GM20431 (cell line): ENCODE results near the gene RPUSD1.

Experiments used
- in situ Hi-C: fragments of 300-500 bp; cut with MseI, MboI; formaldehyde crosslinking; loops from one replicate; pipeline ENCODE4 v1.15.0; 2020; ENCODE audit warnings: low sequenced_read_pairs; ENCODE audit not compliant: unreplicated experiment

Gene RPUSD1

DNA sequence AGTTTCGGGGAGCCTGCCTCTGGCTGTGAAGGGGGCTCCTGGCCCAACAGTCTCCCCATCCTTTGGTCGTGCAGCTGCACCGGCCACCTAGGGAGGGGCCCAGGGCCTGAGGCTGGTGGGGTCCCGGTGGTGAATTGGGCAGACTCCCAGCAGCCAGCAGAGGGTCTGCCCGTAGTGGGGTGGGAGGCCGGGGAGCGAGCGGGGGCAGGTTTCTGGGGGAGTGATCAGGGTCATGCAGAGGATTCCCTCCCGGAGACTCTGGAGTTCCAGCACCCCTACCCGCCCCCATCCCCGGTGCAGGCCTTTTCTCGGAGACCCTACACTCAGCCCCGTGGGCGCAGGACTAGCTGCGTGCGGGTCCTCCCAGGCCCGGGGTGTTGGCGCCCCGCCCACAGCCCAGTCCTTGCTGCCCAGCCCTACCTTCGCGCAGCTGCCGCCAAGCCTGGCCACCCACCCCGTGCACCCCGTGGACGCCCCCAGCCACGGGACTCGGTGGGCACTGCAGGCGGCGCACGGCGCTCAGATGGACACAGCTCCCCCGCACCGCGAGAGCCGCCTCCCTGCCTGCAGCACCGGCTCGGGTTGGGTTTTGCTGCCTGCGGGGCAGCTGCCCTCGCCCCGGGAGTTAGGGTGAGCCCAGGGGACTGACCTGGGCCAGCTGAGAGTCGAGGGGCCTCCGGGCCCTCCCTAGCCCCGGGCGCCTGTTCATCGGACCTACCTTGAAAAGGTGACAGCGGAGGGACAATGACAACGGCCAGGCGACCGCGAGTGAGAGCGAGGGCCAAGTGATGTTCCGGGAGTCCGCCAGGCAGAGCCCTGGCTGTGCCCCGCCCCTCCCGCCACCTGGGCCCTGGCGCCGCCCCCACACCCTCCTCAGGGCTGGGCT, 12.0 kb upstream of the RPUSD1 start, which contains the start of gene GNG13:
Gene GNG13, minus strand, starts transcription at position 787 of the 886 bp plus-strand sequence. CDS start 1,657 bp downstream, outside the sequence.
- in situ Hi-C loops = no loop called here

DNA sequence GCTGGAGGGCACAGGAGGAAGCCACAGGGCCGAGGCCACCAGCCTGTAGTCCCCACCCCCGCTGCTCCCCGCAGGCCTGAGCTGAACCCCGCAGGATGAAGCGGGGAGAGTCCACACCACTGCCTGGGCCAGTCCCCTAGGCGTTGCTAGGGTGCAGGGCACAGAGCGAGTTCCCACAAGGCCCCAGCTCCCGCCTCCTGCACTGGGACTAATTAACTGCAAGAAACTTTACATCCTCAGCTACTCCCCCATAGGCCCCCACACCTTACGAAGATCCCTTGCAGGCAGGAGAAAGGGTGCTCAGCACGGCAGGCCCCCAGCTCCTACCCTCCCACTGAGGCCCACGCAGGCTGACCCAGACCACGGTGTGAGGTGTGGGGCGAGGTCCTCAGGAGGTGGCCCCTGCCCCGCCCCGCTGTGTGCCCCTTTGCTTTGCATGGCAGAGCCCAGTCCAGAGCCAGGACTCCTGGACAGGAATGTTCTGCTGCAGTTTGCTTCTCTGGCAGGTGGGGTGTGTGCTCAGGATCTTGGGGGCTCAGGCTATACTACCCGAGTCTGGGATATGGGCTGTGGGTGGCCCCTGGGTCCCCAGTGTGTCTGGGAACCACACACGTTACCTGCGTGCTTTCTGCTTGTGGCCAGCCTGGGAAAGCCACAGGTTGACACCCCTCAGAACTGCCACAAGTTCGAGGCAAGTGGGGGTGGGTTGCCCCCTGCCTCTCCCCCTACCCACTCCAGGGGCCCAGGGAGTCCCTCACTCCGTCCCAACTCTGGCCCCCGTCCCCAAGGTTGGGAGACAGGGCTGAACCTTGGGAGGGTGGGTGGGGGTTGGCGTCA, 11.1 kb upstream of the RPUSD1 start:
- in situ Hi-C loops = no loop called here

DNA sequence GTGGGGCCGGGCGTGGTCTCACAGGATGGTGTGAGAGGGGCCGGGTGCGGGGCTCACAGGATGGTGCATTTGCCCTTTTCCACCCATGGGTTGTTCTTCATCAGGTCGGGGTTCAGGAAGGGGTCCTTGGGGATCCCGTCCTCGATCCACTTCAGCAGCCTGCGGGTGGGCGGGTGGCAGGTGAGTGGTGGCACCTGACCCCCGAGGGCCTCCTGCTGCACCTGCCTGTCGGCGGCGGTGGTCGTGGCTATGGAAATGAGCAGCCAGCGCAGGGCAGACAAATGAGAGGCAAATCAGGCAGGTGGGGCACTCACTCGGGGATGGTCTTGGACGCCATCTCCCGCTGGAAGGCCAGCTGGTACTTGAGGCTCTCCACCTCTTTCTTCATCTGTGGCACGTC, 10.5 kb upstream of the RPUSD1 start:
- in situ Hi-C loops = no loop called here

DNA sequence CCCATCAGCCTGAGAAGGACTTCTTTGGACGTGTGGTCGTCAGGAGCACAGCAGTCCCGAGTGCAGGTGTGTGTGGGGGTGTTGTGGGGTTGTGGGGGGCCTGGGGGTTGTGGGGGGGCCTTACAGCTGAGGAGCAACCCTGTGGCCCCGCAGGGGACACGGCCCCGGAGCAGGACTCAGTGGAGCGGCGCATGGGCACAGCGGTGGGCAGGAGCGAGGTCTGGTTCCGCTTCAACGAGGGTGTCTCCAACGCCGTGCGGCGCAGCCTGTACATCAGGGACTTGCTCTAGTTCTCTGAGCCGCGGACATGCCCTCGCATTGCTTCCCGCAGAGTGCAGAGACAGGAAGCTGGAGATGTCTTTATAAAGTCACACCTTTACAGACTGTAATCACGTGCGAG, 9.5 kb upstream of the RPUSD1 start:
- in situ Hi-C loops = no loop called here

DNA sequence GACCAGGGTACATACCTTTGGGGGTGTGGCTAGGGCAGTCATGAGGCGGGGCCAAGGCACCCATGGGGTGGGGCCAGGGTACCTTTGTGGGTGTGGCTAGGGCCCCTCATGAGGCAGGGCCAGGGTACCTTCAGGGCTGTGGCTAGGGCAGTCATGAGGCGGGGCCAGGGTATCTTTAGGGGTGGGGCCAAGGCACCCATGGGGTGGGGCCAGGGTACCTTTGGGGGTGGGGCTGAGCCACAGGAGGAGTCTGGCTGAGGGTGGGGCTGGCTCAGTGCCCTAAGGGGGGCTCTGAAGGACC, 8.9 kb upstream of the RPUSD1 start:
- in situ Hi-C loops = no loop called here

DNA sequence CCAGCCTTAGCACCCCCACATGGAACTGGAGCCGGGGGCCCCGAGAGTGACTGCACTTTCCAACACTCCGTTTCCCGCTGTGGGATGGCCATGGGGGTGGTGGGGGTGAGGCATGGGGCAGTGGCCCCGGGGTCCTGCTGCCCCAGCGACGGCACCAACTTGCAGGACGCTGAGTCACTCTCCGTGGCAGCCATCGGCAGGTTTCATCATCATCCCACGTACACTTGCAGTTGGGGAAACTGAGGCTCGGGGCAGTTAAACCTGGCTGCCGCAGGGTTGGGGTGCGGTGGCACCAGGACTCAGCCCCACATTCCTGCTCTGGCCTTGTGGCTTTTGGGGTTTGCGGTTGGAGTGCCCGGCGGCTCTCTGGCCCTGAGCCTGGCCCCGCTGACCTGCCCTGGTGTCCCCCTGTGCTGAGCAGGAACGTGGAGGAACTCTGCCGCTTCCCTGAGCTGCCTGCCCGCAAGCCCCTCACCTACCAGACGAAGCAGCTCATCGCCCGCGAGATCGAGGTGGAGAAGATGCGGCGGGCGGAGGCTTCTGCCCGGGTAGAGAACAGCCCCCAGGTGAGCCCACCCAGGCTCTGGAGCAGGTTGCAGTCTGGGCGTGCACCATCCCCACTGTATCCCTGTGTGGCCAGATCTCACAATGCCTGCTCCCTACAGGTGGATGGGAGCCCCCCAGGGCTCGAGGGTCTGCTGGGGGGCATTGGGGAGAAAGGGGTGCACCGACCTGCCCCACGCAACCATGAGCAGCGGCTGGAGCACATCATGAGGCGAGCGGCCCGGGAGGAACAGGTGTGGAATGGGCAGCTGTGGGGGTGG, 8.3 kb upstream of the RPUSD1 start:
- in situ Hi-C loops = no loop called here

DNA sequence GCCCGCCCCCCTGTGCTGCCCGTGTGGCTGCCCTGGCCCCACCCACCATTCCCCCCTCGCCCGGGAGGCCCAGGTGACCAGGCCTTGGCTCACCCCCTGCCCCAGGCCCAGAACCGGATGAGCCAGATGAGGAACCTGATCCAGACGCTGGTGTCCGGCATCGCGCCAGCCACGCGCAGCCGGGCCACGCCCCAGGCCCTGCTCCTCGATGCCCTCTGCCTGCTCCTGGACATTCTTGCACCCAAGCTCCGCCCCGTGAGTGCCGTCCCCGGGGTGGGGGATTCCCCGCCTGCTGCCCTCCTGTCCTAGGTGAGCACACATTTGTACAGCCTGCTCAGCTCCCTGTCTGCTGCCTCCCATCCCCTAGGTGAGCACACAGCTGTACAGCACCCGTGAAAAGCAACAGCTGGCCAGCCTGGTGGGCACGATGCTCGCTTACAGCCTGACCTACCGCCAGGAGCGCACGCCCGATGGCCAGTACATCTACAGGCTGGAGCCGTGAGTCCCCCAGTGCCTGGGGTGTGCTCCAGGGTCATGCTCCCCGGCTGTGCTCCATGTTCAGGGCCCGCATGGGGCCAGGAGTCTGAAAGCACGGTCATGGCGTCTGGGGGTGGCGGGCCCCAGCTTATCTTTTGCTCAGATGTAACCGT, 7.5 kb upstream of the RPUSD1 start:
- in situ Hi-C loops = no loop called here

DNA sequence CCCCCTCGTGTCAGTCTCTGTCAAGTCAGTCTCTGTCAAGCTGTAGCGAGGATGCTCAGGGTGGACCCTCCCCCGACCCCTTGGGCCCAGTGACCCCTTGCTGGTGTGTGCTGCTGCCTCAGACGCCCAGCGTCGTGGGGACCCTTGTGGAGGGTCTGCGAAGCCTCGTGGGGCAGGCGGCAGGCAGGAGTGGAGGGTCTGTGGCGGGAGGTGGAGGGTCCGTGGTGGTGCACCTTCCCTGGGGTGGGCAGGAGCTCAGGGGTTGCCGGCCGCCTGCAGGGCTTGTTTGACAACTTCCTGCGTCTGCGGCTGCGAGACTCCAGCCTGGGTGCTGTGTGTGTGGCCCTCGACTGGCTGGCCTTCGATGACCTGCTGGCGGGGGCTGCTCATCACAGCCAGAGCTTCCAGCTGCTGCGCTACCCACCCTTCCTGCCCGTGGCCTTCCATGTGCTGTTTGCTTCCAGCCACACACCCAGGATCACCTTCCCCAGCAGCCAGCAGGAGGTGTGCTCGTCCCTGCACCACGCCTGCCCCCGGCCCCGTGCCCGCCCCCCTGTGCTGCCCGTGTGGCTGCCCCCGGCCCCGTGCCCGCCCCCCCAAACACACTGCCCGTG, 6.8 kb upstream of the RPUSD1 start:
- in situ Hi-C loops = no loop called here

DNA sequence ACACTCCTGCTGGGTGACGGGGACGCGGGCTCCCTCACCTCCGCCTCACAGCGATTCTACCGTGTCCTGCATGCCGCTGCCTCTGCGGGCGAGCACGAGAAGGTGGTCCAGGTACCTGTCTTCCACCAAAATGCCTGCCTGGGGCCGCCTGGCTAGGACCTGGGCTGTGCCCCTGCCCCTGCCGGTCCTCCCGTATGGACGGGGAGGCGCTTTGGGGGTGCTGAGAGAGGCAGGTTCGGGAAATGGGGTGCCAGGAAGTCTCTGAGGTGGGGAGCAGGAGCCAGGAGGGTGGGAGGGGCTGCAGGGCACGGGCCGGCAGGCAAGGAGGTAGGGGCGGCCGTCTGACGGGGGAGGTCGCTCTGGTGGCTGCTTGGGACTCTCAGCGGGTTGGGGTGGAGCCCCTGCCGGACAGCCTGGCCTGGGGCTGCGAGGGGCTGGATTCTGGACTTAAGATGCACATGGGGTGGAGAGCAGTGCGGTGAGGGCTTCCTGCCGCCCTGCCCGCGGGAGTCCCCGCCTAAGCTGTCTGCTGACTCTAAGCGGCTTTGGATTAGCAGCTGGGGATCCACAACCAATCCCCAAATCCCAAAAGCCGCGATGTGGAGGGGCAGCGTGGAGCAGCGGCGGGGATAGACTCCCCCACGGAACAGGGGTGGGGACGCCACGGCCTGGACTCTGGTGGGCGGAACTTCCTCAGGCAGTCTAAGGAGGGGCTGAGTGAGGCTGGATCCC, 6.1 kb upstream of the RPUSD1 start:
- in situ Hi-C loops = no loop called here

DNA sequence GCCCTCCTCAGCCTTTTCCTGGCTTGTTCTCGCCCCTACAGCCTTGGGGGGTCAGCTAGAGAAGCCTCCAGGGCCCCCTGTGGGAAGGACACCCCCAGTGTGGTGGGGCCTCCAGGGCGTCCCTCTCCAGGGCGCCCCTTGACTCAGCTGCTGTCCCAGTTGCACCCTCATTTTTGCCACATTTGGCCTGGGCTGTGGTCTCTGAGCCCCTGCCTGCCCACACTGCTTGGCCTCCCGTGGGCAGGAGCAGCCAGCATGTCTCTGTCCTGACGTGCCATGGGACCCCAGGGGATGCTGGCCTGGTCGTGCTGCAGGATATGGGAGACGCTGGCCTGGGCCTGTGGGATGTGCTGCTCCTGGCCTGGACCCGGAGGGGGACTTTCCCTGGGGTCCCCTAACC, 5.2 kb upstream of the RPUSD1 start:
- in situ Hi-C loops = no loop called here

DNA sequence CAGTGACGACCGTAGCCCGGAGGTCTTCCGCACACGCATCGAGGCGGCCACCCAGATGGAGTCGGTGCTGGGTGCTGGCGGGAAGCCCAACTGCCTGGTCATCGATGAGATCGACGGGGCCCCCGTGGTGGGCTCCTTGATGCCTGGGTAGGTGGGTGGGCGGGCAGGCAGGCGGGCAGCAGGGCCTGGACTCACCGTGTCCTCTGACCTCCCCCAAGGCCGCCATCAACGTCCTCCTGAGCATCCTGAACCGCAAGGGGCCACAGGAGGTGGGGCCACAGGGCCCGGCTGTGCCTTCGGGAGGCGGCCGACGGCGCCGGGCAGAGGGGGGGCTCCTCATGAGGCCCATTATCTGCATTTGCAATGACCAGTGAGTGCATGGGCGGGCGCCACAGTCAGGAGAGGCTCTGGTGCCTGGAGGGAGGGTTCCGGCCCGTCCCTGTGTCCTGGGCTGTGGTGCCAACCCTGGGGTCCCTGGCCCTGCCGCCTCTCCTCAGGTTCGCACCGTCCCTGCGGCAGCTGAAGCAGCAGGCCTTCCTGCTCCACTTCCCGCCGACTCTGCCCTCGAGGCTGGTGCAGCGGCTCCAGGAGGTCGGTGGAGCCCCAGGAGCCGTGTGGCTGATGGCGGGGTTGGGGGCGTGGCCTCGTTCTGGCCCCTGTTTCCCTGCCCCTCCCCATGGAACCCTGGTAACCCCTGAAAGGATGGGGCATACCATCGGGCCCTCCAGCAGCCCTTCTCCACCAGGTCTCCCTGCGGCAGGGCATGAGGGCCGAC, 4.2 kb upstream of the RPUSD1 start:
- in situ Hi-C loops = no loop called here

DNA sequence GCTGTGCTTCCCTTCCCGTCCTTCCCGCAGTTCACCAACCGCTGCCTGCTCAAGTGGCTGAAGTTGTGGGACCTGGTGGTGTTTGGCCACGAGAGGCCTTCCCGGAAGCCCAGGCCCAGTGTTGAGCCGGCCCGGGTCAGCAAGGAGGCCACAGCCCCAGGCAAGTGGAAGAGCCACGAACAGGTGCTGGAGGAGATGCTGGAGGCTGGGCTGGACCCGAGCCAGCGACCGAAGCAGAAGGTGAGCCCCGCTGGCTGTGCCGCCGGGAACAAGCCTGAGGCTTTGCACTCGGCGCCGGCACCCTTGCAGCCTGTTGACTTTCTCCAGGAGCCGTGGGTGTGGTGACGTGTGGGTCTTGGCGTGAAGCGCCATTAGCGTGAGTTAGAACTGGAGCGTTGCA, 3.0 kb upstream of the RPUSD1 start:
- in situ Hi-C loops = no loop called here

DNA sequence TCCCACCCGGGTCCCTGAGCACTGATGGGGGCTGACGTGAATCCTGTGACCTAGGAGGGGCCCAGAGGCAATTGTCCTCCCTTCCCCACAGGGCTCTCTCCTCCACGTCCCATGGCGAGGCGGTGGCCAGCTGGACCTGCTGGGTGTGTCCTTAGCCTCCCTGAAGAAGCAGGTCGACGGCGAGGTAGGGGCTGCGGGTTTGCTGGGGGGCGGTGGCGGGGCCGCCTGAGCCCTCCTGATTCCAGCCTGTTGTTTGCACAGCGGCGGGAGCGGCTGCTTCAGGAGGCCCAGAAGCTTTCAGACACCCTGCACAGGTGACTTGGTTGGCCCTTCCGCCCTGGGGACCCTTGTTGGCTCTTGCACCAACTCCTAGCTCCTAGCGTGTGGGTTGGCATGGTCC, 1.9 kb upstream of the RPUSD1 start:
- in situ Hi-C loops = no loop called here

DNA sequence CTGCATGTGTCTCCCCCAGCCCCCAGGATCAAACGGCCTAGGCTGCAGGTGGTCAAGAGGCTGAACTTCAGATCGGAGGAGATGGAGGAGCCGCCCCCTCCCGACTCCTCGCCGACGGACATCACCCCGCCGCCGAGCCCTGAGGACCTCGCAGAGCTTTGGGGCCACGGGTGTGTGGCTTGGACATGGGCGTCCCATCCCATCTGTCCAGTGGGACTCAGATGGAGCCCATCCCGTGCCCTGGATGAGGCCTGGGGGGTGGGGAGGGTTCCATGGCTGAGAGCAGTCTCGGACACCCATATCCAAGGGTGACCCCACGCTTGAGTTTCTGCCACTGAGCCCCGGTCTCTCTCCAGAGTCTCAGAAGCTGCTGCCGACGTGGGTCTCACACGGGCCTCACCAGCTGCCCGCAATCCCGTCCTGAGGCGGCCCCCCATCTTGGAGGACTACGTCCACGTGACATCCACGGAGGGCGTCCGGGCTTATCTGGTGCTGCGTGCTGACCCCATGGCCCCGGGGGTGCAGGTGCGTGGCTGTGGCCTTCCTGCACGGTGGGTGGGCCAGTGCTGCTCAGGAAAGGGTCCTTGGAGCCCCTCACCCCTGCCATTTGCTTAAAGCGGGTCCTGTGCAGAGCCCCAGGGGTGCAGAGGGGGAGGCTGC, 1.1 kb upstream of the RPUSD1 start:
- in situ Hi-C loops = loop anchor here (10.0 kb wide), 1 partner anchor 75 kb away; the partner anchor contains the start of gene METRN

DNA sequence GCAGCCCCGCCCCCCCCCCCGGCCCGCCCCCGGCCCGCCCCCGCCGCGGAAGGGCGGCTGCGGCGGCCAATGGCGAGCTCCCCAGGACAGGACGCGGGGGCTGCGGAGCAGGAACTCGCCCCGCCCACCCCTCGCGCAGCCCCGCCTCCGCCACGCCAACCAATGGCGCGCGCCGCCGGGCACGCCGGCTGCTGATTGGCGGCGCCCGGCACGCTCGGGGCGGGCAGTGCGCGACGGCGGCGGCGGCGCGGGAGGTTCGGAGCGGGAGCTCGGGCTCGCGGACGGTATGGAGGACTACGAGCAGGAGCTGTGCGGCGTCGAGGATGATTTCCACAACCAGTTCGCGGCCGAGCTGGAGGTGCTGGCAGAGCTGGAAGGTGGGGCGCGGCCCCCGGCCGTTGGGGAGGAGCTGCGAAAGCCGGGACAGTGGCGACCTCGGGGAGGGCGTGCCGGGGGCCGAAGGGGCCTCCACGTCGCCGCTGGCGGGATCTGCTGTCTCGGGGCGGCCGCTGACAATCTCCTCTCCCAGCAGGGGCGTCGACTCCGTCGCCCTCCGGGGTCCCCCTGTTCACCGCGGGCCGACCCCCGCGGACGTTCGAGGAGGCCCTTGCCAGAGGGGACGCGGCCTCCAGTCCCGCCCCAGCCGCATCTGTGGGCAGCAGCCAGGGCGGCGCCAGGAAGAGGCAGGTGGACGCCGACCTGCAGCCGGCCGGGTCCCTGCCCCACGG, 382 bp upstream of the RPUSD1 start, which contains the start of gene CHTF18:
Gene CHTF18, plus strand, starts transcription at position 222 of the 728 bp plus-strand sequence. Its CDS starts 65 bp downstream, at position 287.
- in situ Hi-C loops = loop anchor here (10.0 kb wide), 1 partner anchor 74 kb away; the partner anchor contains the start of gene METRN

DNA sequence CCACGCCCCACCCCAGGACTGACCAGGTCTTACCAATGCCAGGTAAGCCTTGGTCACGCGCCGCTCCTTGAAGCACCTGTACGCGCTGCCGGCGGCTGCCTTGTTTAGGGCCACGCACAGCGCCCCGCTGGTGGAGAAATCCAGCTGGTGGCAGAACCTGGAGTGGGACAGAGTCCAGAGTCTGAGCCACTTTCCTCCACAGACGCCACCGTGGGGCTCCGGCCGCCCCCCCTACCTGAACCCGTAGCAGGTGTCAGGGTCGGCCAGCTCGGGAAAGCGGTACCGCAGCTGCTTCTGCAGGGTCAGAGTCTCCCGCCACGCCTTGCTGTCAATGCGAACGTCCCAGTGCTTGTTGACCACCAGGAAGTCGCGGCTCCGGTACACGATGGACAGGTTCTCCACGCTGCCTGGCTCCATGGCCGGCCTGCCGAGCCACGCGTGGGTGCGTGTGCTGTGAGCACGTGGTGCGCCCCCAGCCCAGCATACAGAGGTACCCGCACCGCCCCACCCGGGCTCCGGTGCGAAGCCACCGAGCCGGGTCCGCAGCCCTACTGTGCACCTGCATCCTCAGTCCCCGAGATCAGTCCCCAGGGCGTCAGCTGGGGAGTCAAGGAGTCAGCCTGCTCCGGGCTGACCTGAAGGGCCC, 737 bp downstream of the RPUSD1 start:
- in situ Hi-C loops = loop anchor here (10.0 kb wide), 1 partner anchor 73 kb away; the partner anchor contains the start of gene METRN
